Left hindlimb (tissue), 1 donor: ENCODE measurements around the gene COX6B1.
"Not testable (repeated sequence)": the region's sequence is repeated elsewhere in the genome, so short reads cannot be mapped to it uniquely, and the experiment has no call there.

Source experiments
- DNase-seq: peaks from one replicate; pipeline ENCODE4 v3.0.0-alpha.2; 2018

COX6B1 gene, protein sequence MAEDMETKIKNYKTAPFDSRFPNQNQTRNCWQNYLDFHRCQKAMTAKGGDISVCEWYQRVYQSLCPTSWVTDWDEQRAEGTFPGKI

GRCh38 chr19:35648017-35648961 is at the start of gene COX6B1:
TSS of gene COX6B1 (plus strand) at chr19:35648323. CDS start at chr19:35651244, 2,921 bp downstream.
- DNase-seq, result peak; percentile 94

DNA sequence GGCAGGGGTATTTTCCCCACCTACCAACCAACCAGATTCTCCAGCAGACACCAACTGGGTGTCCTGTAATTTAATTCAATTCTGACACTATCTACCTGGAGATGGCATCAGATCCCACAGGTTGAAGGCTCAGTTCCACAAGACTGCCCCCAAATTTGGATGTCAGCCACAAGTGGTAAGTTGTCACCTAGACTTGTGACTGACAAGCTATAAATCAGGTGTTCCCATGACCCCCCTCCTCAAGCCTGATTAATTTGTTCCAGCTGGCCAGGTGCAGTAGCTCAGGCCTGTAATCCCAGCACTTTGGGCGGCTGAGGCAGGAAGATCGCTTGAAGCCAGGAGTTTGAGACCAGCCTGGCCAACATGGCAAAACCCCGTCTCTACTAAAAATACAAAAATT is 46.2 kb upstream of the COX6B1 start:
- no peak for DNase-seq

DNA sequence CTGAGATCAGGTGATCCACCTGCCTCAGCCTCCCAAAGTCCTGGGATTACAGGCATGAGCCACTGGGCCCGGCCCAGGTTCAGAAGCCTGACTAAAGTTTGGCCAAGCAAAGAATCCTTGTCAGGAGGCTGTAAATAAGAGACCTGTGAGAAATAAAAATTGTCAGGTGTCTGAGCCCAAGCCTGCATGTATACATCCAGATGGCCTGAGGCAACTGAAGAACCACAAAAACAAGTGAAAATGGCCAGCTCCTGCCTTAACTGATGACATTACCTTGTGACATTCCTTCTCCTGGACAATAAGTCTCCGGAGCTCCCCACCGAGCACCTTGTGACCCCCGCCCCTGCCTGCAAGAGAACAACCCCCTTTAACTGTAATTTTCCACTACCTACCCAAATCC is 43.7 kb upstream of the COX6B1 start:
- DNase-seq, result not testable (repeated sequence)

DNA sequence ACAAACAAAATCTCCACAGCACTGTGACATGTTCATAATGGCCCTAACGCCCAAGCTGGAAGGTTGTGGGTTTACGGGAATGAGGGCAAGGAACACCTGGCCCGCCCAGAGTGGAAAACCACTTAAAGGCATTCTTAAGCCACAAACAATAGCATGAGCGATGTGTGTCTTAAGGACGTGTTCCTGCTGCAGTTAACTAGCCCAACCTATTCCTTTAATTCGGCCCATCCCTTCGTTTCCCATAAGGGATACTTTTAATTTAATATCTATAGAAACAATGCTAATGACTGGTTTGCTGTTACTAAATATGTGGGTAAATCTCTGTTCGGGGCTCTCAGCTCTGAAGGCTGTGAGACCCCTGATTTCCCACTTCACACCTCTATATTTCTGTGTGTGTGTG is 41.0 kb upstream of the COX6B1 start:
- not testable (repeated sequence) for DNase-seq

GRCh38 chr19:35607661-35608060 is 40.5 kb upstream of the COX6B1 start:
- no peak for DNase-seq

DNA sequence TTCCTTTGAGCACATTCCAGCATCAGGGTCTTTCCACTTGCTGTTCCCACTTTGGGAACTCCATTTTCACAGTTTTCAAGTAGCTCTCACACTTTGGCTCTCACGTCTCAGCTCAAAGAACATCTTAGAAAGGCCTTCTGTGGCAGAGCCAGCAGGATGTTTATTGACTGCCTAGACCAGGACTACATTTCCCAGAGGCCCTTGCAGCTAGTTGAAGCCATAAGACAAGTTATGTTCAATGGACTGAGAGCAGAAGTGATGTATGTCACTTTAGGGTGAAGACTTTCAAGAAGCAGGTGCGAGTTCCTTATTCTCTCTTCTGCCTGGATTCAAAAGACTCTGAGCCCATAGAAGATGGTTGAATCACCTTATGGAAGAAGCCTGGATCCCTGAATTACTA is 39.9 kb upstream of the COX6B1 start:
- no peak for DNase-seq

- no peak for DNase-seq
These were observed 38.2 kb upstream of the COX6B1 start for GRCh38 chr19:35609851-35610353.

- DNase-seq, result no peak
These were observed 35.9 kb upstream of the COX6B1 start for GRCh38 chr19:35612224-35612558.

DNA sequence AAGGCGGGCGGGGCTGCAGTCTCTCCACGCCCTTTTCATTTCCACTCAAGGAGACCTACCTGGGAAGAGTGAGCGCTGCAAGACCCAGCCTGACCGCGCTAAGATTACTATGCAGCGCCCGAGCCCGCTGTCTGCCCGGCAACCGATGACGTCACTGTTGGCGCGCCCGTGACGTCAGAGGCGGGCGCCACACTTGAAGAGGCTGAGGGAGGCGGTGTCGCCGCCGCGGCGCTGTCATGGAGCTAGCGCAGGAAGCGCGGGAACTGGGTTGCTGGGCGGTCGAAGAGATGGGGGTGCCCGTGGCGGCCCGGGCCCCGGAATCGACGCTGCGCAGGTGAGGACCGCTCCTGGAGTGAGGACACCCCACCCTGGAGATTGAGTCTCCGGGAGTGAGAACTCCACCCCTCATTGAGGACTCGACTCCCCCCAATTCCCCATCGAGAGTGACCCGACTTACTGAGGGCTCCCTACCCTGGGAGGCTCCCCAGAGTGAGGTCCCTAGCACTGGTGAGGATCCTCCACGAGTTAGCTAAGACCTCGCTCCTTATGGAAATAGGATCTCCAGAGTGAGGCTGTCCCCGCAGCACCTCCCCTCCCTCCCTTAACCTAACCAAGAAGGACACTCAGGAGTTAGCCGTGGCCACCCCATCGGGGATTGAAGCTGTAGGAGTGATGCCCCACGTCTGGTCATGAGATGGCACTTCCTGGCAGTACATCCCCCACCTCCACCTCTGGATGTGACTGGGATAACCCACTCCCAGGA is 35.4 kb upstream of the COX6B1 start, which contains the start of gene HAUS5:
Gene HAUS5, plus strand, starts transcription at position 177 of the 763 bp plus-strand sequence. Its CDS starts 60 bp downstream, at position 237.
- DNase-seq, result peak; percentile 95

DNA sequence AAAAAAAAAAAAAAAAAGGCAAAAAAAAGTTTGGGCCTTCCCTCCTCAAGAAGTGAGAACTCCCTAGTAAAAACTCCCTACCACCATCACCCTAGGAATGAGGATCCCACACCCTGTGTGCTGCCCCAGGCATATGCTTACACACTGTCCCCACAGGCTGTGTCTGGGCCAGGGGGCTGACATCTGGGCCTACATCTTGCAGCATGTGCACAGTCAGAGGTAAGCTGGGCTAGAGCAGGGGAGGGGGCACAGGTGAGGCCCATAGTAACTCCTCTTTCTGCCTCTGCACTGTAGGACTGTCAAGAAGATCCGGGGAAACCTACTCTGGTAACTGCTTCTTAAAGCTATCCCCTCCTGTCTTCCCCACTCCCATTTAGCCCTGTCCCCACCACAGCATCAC is 34.5 kb upstream of the COX6B1 start:
- no peak for DNase-seq

- no peak for DNase-seq
These were observed 33.1 kb upstream of the COX6B1 start for GRCh38 chr19:35615036-35615435.

GRCh38 chr19:35618857-35619256 is 29.3 kb upstream of the COX6B1 start:
- no peak for DNase-seq

DNA sequence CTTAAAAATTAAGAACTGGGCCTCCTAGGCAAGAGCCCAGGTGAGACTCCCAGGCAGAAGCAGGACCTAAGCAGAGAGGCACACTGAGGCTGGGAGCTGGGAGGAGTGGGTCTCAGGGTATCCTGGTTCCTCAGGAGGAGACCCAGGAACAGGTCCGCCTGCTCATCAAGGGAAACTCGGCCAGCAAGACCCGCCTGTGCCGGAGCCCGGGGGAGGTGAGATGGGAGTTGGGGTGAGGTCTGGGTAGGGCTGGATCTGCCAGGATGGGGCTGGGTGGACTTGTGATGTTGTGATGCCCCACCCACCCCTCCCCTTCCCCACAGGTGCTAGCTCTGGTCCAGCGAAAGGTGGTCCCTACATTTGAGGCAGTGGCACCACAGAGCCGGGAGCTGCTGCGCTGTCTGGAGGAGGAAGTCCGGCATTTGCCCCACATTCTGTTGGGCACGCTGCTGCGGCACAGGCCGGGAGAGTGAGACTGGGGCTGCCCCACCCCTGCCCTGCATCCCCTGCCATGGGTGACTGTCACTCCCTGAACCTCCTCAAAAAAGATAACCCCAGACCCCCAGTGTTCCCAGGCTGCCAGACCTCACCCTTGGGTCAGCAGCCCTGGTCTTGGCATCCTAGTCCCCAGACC is 28.7 kb upstream of the COX6B1 start:
- DNase-seq, result no peak

GRCh38 chr19:35620001-35620400 is 28.1 kb upstream of the COX6B1 start:
- DNase-seq, result no peak

DNA sequence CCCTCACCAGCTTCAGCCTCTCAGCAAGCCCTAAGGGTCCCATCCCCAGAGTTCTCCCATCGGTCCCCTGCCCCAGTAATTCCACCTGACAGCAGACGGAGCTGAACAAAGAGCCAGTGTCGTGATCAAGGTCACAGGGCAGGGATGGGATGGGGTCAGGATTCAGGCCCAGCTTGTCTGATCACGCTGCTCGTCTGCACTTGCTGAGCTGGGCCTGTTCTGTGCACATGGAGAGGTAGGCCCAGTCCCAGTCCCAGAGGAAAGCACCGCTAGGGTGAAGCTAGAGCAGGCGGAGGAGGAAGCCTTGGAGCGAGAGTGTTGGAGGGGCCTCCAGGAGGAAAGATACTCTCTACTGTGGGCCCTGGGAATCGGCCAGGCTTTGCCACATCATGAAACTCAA is 26.4 kb upstream of the COX6B1 start:
- no peak for DNase-seq

- DNase-seq, result no peak
These were observed 25.4 kb upstream of the COX6B1 start for GRCh38 chr19:35622750-35623149.

- no peak for DNase-seq
These were observed 24.7 kb upstream of the COX6B1 start for GRCh38 chr19:35623327-35624010.

DNA sequence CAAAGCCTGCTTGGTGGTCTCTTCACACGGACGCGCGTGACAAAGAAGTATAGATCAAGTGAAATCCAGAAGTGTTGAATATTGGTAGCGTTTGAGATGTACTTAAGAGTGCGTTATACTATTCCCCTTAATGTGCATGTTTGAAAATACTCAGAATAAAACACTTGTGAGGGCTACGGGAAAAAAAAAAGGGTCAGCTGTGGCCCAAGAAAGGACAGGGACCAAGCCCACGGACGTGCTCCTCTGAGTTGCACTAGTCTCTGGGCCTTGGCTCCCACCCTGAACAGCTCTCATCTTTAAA is 19.9 kb upstream of the COX6B1 start:
- DNase-seq, result no peak

DNA sequence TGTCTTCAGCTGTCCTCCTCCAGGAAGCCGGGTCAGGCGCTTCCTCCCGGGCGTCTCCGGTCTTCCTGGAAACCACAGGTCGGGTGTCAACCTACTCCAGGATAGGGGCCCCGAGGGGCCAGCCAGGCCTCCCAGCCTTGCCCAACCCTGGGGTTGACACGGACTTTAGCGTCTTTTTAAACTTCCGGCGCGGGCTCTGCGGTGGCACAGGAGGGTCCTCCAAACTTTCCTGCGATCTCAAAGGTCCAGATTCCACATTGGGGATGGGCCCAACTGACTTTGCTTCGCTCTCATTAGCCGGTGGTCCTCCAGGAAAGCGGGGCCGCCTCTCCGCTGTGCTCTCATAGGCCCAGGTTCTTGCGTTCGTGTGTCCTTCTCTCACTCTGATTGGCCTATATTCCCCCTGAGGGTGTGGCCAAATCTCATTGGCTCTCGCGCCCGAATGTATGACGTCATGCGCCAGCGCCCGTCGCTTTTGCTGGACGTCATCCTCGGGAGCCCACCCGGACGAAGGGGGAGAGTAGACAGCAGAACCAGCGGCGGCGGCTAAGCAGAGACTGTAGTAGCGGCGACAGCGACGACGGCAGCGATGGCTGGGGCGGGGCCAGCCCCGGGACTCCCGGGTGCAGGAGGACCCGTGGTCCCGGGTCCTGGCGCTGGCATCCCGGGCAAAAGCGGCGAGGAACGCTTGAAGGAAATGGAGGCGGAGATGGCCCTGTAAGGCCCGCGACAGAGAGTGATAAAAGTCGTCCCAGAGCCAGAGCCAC is 19.4 kb upstream of the COX6B1 start, which contains the start of gene RBM42:
Gene RBM42, plus strand, starts transcription at position 472 of the 767 bp plus-strand sequence. Its CDS starts 118 bp downstream, at position 590.
- DNase-seq, result peak; percentile 98

DNA sequence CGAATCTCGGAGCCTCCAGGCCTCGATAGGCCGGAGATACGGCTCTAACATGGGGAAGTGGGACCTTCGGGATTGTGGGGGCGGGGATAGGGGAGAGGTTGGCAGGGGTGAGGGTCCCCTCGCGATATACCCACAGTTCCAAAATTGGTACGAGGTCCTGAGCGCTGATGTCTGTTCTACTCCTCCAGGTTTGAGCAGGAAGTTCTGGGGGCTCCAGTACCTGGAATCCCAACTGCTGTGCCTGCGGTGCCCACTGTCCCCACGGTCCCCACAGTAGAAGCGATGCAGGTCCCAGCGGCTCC is 18.8 kb upstream of the COX6B1 start:
- no peak for DNase-seq

DNA sequence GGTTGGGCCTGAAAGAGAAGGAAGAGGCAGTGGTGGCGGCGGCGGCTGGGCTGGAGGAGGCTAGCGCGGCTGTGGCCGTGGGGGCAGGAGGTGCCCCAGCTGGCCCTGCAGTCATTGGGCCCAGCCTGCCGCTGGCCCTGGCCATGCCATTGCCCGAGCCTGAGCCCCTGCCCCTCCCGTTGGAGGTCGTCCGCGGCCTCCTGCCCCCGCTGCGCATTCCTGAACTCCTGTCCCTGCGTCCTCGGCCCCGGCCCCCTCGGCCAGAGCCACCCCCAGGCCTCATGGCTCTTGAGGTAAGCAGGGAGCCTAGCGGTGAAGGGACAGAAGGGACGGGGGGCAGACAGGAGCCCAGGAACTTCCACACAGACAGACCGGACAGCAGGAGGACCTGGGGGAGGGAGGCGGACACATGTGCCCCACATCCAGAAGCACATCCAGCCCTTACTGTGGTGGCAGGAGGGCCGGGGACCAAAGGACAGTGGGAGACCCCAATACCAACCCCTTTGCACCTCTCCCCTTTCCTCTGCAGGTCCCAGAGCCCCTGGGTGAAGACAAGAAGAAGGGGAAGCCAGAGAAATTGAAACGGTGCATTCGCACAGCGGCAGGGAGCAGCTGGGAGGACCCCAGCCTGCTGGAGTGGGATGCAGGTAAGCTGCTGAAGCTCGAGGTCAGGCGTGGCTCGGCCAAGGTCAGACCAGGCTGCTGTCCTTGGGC is 14.2 kb upstream of the COX6B1 start:
- DNase-seq, result no peak
